Measurements from ENCODE around the gene FBXL14. TPM values are rescaled to one million over a fixed set of nuclear protein-coding genes. Genes with fewer than 3 reads are reported as not detected.
"Not testable (repeated sequence)": the region's sequence is repeated elsewhere in the genome, so short reads cannot be mapped to it uniquely, and the experiment has no call there.

Gene FBXL14
- total and polyA plus RNA-seq, 12 donors, result 1.5 to 8.4 (median 6.5) TPM

GRCh38 chr12:1559676-1560091 lies 34.7 kb downstream of the FBXL14 start:
- Histone ChIP-seq H3K9me3 (peaks cover 0 to 4% (median 0%) of the 10 kb centered on the region in 11 donors), H3K36me3 (no peaks in the 10 kb centered on the region), H3K27me3 (no peaks in the 10 kb centered on the region), H3K4me3 (no peak overlapping the region), H3K27ac (no peak overlapping the region), H3K4me1 (peaks cover 0 to 10% (median 0%) of the 10 kb centered on the region in 9 donors)
- intact Hi-C loops (cut with DNase I), result loop anchor here in 1 of 10 donors (10.0 kb wide), 1 partner anchor 275 kb away; no protein-coding TSS in a partner anchor
- TF ChIP-seq CTCF (IDR thresholded peaks at IDR 0.05), result no peak
- ATAC-seq (no peak), DNase-seq (no peak)
- WGBS, 2 donors, result 64 to 68% methylated on average over 6 of the region's 6 CpGs

GRCh38 chr12:1558108-1558507 lies 36.3 kb downstream of the FBXL14 start:
- H3K27ac ChIP-seq; H3K27me3 ChIP-seq; H3K9me3 ChIP-seq; H3K36me3 ChIP-seq; H3K4me3 ChIP-seq; ATAC-seq; DNase-seq; H3K4me1 ChIP-seq; intact Hi-C loops (cut with DNase I): not testable (repeated sequence)
- 91 to 97% methylated on average over 15 of the region's 15 CpGs for WGBS, 2 donors

GRCh38 chr12:1553987-1554982 lies 40.1 kb downstream of the FBXL14 start:
- DNase-seq, result no peak
- Histone ChIP-seq H3K27ac (no peak overlapping the region), H3K27me3 (no peaks in the 10 kb centered on the region), H3K9me3 (peaks cover 0 to 4% (median 0%) of the 10 kb centered on the region in 11 donors), H3K4me1 (no peaks in the 10 kb centered on the region), H3K36me3 (no peaks in the 10 kb centered on the region), H3K4me3 (no peak overlapping the region)
- no peak for ATAC-seq
- whole genome bisulfite sequencing, 2 donors, result 82% methylated on average over 14 of the region's 14 CpGs
- intact Hi-C loops (cut with DNase I), result no loop called here
- no peak for TF ChIP-seq CTCF (IDR thresholded peaks at IDR 0.05)

- WGBS, 2 donors, result 85 to 87% methylated on average over 14 of the region's 14 CpGs
- no peak overlapping the region for H3K27ac ChIP-seq
These were observed 40.8 kb downstream of the FBXL14 start for GRCh38 chr12:1553536-1553935.

More at GRCh38 chr12:1553536-1553935, 40.8 kb downstream of the FBXL14 start:
- no peaks in the 10 kb centered on the region for H3K4me1 ChIP-seq
- TF ChIP-seq CTCF (IDR thresholded peaks at IDR 0.05), result no peak
- intact Hi-C loops (cut with DNase I), result no loop called here
- H3K36me3 ChIP-seq, result no peaks in the 10 kb centered on the region
- peaks cover 0 to 4% (median 0%) of the 10 kb centered on the region in 11 donors for H3K9me3 ChIP-seq
- ATAC-seq (no peak), DNase-seq (no peak)
- H3K27me3 ChIP-seq, result no peaks in the 10 kb centered on the region
- H3K4me3 ChIP-seq, result no peak overlapping the region

All from heart right ventricle (tissue), 16 donors.